ENCODE data around the gene ZSWIM3.

DNA sequence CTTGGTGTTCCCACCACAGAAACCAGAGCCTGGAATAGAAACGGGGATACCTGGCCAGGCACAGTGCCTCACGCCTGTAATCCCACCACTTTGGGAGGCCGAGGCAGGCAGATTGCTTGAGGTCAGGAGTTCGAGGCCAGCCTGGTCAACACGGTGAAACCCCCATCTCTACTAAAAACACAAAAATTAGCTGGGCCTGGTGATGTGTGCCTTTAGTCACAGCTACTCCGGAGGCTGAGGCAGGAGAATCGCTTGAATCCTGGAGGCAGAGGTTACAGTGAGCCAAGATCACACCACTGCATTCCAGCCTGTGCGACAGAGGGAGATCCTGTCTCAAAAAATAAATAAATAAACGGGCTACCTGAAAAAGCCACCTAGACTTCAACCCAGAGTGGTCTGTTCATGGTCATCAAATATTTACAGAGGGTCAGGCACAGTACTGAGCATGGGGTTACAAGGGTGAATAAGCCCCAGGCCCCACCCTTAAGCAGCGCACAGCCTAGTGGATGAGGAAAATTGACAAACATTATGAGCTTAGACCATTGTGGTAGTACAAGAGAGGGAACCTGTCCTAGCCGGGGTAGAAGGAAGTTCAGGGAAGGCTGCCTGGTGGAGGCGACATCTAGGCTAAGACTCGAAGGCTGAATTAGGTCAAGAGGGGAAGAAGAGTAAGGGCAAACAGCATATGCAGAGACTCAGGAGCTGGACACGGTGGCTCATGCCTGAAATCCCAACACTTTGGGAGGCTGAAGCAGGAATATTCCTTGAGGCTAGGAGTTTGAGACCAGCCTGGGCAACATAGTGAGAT, 69.9 kb downstream of the ZSWIM3 start:
- TF ChIP-seq, protein P1, sequence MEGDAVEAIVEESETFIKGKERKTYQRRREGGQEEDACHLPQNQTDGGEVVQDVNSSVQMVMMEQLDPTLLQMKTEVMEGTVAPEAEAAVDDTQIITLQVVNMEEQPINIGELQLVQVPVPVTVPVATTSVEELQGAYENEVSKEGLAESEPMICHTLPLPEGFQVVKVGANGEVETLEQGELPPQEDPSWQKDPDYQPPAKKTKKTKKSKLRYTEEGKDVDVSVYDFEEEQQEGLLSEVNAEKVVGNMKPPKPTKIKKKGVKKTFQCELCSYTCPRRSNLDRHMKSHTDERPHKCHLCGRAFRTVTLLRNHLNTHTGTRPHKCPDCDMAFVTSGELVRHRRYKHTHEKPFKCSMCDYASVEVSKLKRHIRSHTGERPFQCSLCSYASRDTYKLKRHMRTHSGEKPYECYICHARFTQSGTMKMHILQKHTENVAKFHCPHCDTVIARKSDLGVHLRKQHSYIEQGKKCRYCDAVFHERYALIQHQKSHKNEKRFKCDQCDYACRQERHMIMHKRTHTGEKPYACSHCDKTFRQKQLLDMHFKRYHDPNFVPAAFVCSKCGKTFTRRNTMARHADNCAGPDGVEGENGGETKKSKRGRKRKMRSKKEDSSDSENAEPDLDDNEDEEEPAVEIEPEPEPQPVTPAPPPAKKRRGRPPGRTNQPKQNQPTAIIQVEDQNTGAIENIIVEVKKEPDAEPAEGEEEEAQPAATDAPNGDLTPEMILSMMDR (IDR thresholded peaks at IDR 0.05; ENCODE audit: borderline replicate concordance, extremely low read depth, low read length, poor library complexity, severe bottlenecking): no peak
- TF ChIP-seq EZH2 (IDR thresholded peaks at IDR 0.05; ENCODE audit: borderline replicate concordance, low read depth, low read length, severe bottlenecking): no peak

All from DND-41 (cell line).